H9 (cell line): ENCODE measurements around the gene TCEAL6. TPM values are rescaled to one million over a fixed set of nuclear protein-coding genes. Genes with fewer than 3 reads are reported as not detected.

Experiments
- DNase-seq: peaks from one replicate; pipeline ENCODE4 v3.0.0-alpha.2; 2017
- H2AFZ ChIP-seq: one replicate; pipeline ENCODE4 v1.6.1; 2013; ENCODE audit warnings: mild to moderate bottlenecking, low read length, control low read depth, moderate library complexity
- H2AK5ac ChIP-seq: 2 replicates; pipeline ENCODE4 v1.6.1; 2013; ENCODE audit warnings: low read length, control low read depth, mixed read lengths; ENCODE audit not compliant: insufficient read length
- H2BK120ac ChIP-seq: one replicate; pipeline ENCODE4 v1.6.1; 2013; ENCODE audit warnings: low read depth, mild to moderate bottlenecking, low read length, control low read depth, inconsistent platforms; ENCODE audit not compliant: poor library complexity, severe bottlenecking
- H2BK12ac ChIP-seq: 2 replicates; pipeline ENCODE4 v1.6.1; 2013; ENCODE audit warnings: low read length, control low read depth, mixed read lengths, low read depth; ENCODE audit not compliant: insufficient read length
- H2BK15ac ChIP-seq: 2 replicates; pipeline ENCODE4 v1.6.1; 2013; ENCODE audit warnings: low read depth, low read length, control low read depth
- H2BK20ac ChIP-seq: one replicate; pipeline ENCODE4 v1.6.1; 2013; ENCODE audit warnings: low read depth, mild to moderate bottlenecking, low read length, control low read depth, inconsistent platforms; ENCODE audit not compliant: poor library complexity, severe bottlenecking
- H2BK5ac ChIP-seq: 2 replicates; pipeline ENCODE4 v1.6.1; 2013; ENCODE audit warnings: low read length, control low read depth, mixed read lengths; ENCODE audit not compliant: insufficient read length
- H3K14ac ChIP-seq: 2 replicates; pipeline ENCODE4 v1.6.1; 2013; ENCODE audit warnings: low read length, control low read depth; ENCODE audit not compliant: insufficient read depth
- H3K18ac ChIP-seq: 2 replicates; pipeline ENCODE4 v1.6.1; 2013; ENCODE audit warnings: low read depth, mild to moderate bottlenecking, mixed read lengths, low read length, control low read depth; ENCODE audit not compliant: insufficient read length
- H3K23ac ChIP-seq: 2 replicates; pipeline ENCODE4 v1.6.1; 2013; ENCODE audit warnings: low read length, control low read depth, mixed read lengths, low read depth; ENCODE audit not compliant: insufficient read length
- H3K23me2 ChIP-seq: 2 replicates; pipeline ENCODE4 v1.6.1; 2013; ENCODE audit warnings: low read depth, mild to moderate bottlenecking, mixed read lengths, low read length, control low read depth; ENCODE audit not compliant: insufficient read length, poor library complexity, severe bottlenecking
- H3K27ac ChIP-seq: 2 replicates; pipeline ENCODE4 v1.5.1; 2013; ENCODE audit warnings: low read length, control low read depth, mixed read lengths, low read depth; ENCODE audit not compliant: insufficient read length
- H3K27me3 ChIP-seq: 2 replicates; pipeline ENCODE4 v1.6.1; 2013; ENCODE audit warnings: low read length, control low read depth, inconsistent platforms; ENCODE audit not compliant: insufficient read depth
- H3K4ac ChIP-seq: 2 replicates; pipeline ENCODE4 v1.6.1; 2013; ENCODE audit warnings: low read depth, mild to moderate bottlenecking, control low read depth, inconsistent platforms, low read length, moderate library complexity
- H3K4me1 ChIP-seq: 2 replicates; pipeline ENCODE4 v1.6.1; 2013; ENCODE audit warnings: low read length, control low read depth, inconsistent platforms; ENCODE audit not compliant: insufficient read depth
- H3K4me2 ChIP-seq: 2 replicates; pipeline ENCODE4 v1.6.1; 2013; ENCODE audit warnings: low read length, control low read depth, mixed read lengths; ENCODE audit not compliant: insufficient read length, insufficient read depth
- H3K56ac ChIP-seq: 2 replicates; pipeline ENCODE4 v1.6.1; 2013; ENCODE audit warnings: low read depth, mild to moderate bottlenecking, mixed read lengths, low read length, control low read depth; ENCODE audit not compliant: insufficient read length
- H3K79me1 ChIP-seq: 2 replicates; pipeline ENCODE4 v1.6.1; 2013; ENCODE audit warnings: low read depth, mild to moderate bottlenecking, moderate library complexity, low read length, control low read depth, inconsistent platforms; ENCODE audit not compliant: insufficient read depth, poor library complexity, severe bottlenecking
- H3K79me2 ChIP-seq: 2 replicates; pipeline ENCODE4 v1.6.1; 2013; ENCODE audit warnings: low read length, control low read depth, inconsistent platforms; ENCODE audit not compliant: insufficient read depth
- H3K9ac ChIP-seq: 2 replicates; pipeline ENCODE4 v1.6.1; 2013; ENCODE audit warnings: low read length, control low read depth, mixed read lengths; ENCODE audit not compliant: insufficient read length; ENCODE audit errors: extremely low read depth
- H3K9me3 ChIP-seq: one replicate; pipeline ENCODE4 v1.6.1; 2013; ENCODE audit warnings: low read depth, low read length, inconsistent platforms; ENCODE audit not compliant: control insufficient read depth
- H3T11ph ChIP-seq: one replicate; pipeline ENCODE4 v1.6.1; 2013; ENCODE audit warnings: mild to moderate bottlenecking, low read length, control low read depth, inconsistent platforms
- H4K20me1 ChIP-seq: one replicate; pipeline ENCODE4 v1.6.1; 2013; ENCODE audit not compliant: control insufficient read depth, insufficient read length, insufficient read depth
- H4K5ac ChIP-seq: 2 replicates; pipeline ENCODE4 v1.6.1; 2013; ENCODE audit warnings: low read depth, mild to moderate bottlenecking, mixed read lengths, low read length, control low read depth; ENCODE audit not compliant: insufficient read length
- H4K8ac ChIP-seq: replicated peaks from 2 replicates; pipeline ENCODE4 v1.6.1; 2013; ENCODE audit warnings: low read length, control low read depth, mixed read lengths, low read depth; ENCODE audit not compliant: insufficient read length
- H4K91ac ChIP-seq: 2 replicates; pipeline ENCODE4 v1.6.1; 2013; ENCODE audit warnings: low read depth, mild to moderate bottlenecking, moderate library complexity, mixed read lengths, low read length, control low read depth; ENCODE audit not compliant: insufficient read length
- H3K27ac Mint-ChIP-seq, 3 experiments: 2 replicates in 2 of 3; 3 replicates in 1 of 3; pipeline ENCODE4 v1.8.0; 2020 to 2021; ENCODE audit warnings: mixed read lengths in 3 of 3, mild to moderate bottlenecking in 1 of 3, moderate library complexity in 1 of 3
- H3K27me3 Mint-ChIP-seq: 2 replicates; pipeline ENCODE4 v1.8.0; 2021; ENCODE audit warnings: low read depth, mild to moderate bottlenecking, moderate library complexity, mixed read lengths
- H3K36me3 Mint-ChIP-seq, 3 experiments: 2 replicates in 2 of 3; 3 replicates in 1 of 3; pipeline ENCODE4 v1.8.0; 2020 to 2021; ENCODE audit warnings: low read depth in 3 of 3, mixed read lengths in 3 of 3; ENCODE audit not compliant: insufficient read depth in 1 of 3
- H3K4me1 Mint-ChIP-seq, 2 experiments: 2 replicates each; pipeline ENCODE4 v1.8.0; 2020; ENCODE audit warnings: mixed read lengths in 2 of 2
- H3K4me3 Mint-ChIP-seq, 2 experiments: 2 replicates in 1 of 2; 3 replicates in 1 of 2; pipeline ENCODE4 v1.8.0; 2020 to 2021; ENCODE audit warnings: mild to moderate bottlenecking in 2 of 2, mixed read lengths in 2 of 2, moderate library complexity in 1 of 2
- H3K9me3 Mint-ChIP-seq, 2 experiments: 2 replicates in 1 of 2; 3 replicates in 1 of 2; pipeline ENCODE4 v1.8.0; 2020; ENCODE audit warnings: mild to moderate bottlenecking in 2 of 2, mixed read lengths in 2 of 2, moderate library complexity in 1 of 2
- WGBS: extraction: QIAGEN DNeasy Blood & Tissue Kit; methylation state at CpG from one replicate; pipeline ENCODE4 v1.1.7; 2013; ENCODE audit warnings: missing lambda C conversion rate, low lambda C conversion rate, mixed read lengths; ENCODE audit not compliant: insufficient read length; ENCODE audit errors: extremely low coverage; 5-methylcytosine and 5-hydroxymethylcytosine counted together
- total RNA-seq: library from RNA; stranded (reverse); gene quantifications from 2 replicates; pipeline ENCODE4 v1.2.1, GENCODE V29; 2021
- TF ChIP-seq, protein P1 (sequence below): fragments of 200-600 bp; sonication (generic); conservative IDR thresholded peaks from 3 replicates; pipeline ENCODE4 v1.8.0; 2021; ENCODE audit warnings: antibody characterized with exemption, mild to moderate bottlenecking

Gene TCEAL6
- total RNA-seq, 1 experiment from 2014 or later: not detected

DNA sequence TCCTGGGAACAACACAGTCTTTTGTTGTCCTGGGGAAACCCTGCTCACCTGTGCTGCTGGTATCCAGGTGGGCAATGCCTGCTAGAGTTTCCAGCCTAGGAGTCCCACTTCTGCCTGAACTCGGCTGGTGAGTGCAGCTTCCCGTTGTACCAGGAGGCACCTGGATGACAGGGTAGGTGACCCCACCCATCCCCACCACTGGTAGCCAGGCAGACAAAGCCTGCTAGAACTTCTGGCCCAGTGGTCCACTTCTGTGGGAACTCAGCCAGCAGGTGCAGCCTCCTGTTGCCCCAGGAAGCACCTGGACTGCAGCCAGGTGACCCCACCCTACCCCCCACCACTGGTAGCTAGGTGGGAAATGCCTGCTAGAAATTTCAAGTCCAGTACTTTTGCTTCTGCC is 26.5 kb downstream of the TCEAL6 start:
- H3K9me3 Mint-ChIP-seq: peaks cover 64 to 77% of the 10 kb centered on the region in 2 experiments
- peaks cover 4% of the 10 kb centered on the region; the same call in 1 of the 2 replicates for H3K27me3 Mint-ChIP-seq
- H4K91ac ChIP-seq: no peak overlapping the region
- H3K36me3 Mint-ChIP-seq: peaks cover 0 to 6% (median 4%) of the 10 kb centered on the region in 3 experiments; a peak in 4 of 7 replicates
- H3K79me1 ChIP-seq: no peaks in the 10 kb centered on the region
- H3K27ac ChIP-seq: no peak overlapping the region
- no peak overlapping the region for H2BK5ac ChIP-seq
- H3K9ac ChIP-seq: no peak overlapping the region
- no peak overlapping the region for H2BK20ac ChIP-seq
- H3K18ac ChIP-seq: no peak overlapping the region
- no peak overlapping the region for H2BK120ac ChIP-seq
- no peaks in the 10 kb centered on the region for H3K4me1 ChIP-seq
- no peak overlapping the region for H2AFZ ChIP-seq
- no peak overlapping the region for H3K4ac ChIP-seq
- H3K23me2 ChIP-seq: no peaks in the 10 kb centered on the region
- H3K79me2 ChIP-seq: no peaks in the 10 kb centered on the region; the same call in 1 of the 2 replicates
- no peak overlapping the region for H4K5ac ChIP-seq
- no peak overlapping the region for H3K56ac ChIP-seq
- no peak overlapping the region for H3K27ac Mint-ChIP-seq
- H3K27me3 ChIP-seq: no peaks in the 10 kb centered on the region
- no peak overlapping the region for H3K4me2 ChIP-seq
- no CpG with 5 or more reads among the region's 2 CpGs for WGBS
- DNase-seq: no peak
- no peak overlapping the region for H3K4me3 Mint-ChIP-seq
- H4K20me1 ChIP-seq: no peaks in the 10 kb centered on the region
- no peak overlapping the region for H2BK12ac ChIP-seq
- H3K4me1 Mint-ChIP-seq: no peaks in the 10 kb centered on the region
- peaks cover 25% of the 10 kb centered on the region for H3K9me3 ChIP-seq
- H3K14ac ChIP-seq: no peak overlapping the region
- H2AK5ac ChIP-seq: no peak overlapping the region
- H3T11ph ChIP-seq: no peak overlapping the region
- no peak overlapping the region for H3K23ac ChIP-seq
- TF ChIP-seq, protein P1, sequence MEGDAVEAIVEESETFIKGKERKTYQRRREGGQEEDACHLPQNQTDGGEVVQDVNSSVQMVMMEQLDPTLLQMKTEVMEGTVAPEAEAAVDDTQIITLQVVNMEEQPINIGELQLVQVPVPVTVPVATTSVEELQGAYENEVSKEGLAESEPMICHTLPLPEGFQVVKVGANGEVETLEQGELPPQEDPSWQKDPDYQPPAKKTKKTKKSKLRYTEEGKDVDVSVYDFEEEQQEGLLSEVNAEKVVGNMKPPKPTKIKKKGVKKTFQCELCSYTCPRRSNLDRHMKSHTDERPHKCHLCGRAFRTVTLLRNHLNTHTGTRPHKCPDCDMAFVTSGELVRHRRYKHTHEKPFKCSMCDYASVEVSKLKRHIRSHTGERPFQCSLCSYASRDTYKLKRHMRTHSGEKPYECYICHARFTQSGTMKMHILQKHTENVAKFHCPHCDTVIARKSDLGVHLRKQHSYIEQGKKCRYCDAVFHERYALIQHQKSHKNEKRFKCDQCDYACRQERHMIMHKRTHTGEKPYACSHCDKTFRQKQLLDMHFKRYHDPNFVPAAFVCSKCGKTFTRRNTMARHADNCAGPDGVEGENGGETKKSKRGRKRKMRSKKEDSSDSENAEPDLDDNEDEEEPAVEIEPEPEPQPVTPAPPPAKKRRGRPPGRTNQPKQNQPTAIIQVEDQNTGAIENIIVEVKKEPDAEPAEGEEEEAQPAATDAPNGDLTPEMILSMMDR: no peak
- H2BK15ac ChIP-seq: no peak overlapping the region
- H4K8ac ChIP-seq: no peak overlapping the region
